Lung (tissue), 12 donors: Measurements from ENCODE around the gene KCNQ4. TPM values are rescaled to one million over a fixed set of nuclear protein-coding genes. Genes with fewer than 3 reads are reported as not detected.

Experiments used
- ATAC-seq: fragments of 200-7000 bp; cut with Tn5 transposase; one replicate; pipeline ENCODE4 v1.9.1; 2020; ENCODE audit warnings: moderate number of reproducible peaks; ENCODE audit not compliant: insufficient read depth, low FRiP score
- DNase-seq, 3 donors: peaks; one replicate each; pipeline ENCODE4 v3.0.0-alpha.2; 2013 to 2017
- H3K27ac ChIP-seq, 2 donors: one replicate each; pipeline ENCODE4 v1.5.1; 2013; ENCODE audit warnings: mild to moderate bottlenecking in 2 of 2, moderate library complexity in 2 of 2, control low read depth in 1 of 2, inconsistent platforms in 1 of 2, low read depth in 1 of 2, low read length in 1 of 2
- H3K27me3 ChIP-seq, 3 donors: one replicate each; pipeline ENCODE4 v1.5.1; 2013; ENCODE audit warnings: low read length in 2 of 3; ENCODE audit not compliant: control insufficient read depth in 3 of 3, insufficient read depth in 3 of 3
- H3K36me3 ChIP-seq, 4 donors: one replicate each; pipeline ENCODE4 v1.5.1; 2013; ENCODE audit warnings: low read length in 4 of 4, mild to moderate bottlenecking in 1 of 4, moderate library complexity in 1 of 4; ENCODE audit not compliant: control insufficient read depth in 4 of 4, insufficient read depth in 4 of 4
- H3K4me1 ChIP-seq, 5 donors: one replicate each; pipeline ENCODE4 v1.5.1; 2013; ENCODE audit warnings: low read length in 5 of 5, mild to moderate bottlenecking in 2 of 5, moderate library complexity in 1 of 5; ENCODE audit not compliant: control insufficient read depth in 5 of 5, insufficient read depth in 5 of 5
- H3K4me3 ChIP-seq: one replicate; pipeline ENCODE4 v1.5.1; 2013; ENCODE audit warnings: mild to moderate bottlenecking, control low read depth, moderate library complexity
- H3K9ac ChIP-seq, 2 donors: one replicate each; pipeline ENCODE4 v1.5.1; 2013; ENCODE audit warnings: low read length in 2 of 2, control low read depth in 1 of 2; ENCODE audit not compliant: insufficient read depth in 1 of 2
- H3K9me3 ChIP-seq, 4 donors: one replicate each; pipeline ENCODE4 v1.5.1; 2013; ENCODE audit warnings: low read length in 3 of 4, mild to moderate bottlenecking in 1 of 4, moderate library complexity in 1 of 4; ENCODE audit not compliant: control insufficient read depth in 4 of 4, insufficient read depth in 3 of 4
- WGBS, 2 donors: extraction: QIAGEN DNeasy Blood & Tissue Kit; methylation state at CpG; one replicate each; pipeline ENCODE4 v1.1.7; 2013; 5-methylcytosine and 5-hydroxymethylcytosine counted together
- polyA plus RNA-seq, 2 donors: library from polyadenylated mRNA; stranded (reverse); fragments of 200-250 nt; gene quantifications; one replicate each; pipeline ENCODE4 v1.2.1, GENCODE V29; 2013
- total RNA-seq, 2 donors: library from RNA; depleted of rRNA in 1 of 2; stranded (reverse); fragments of >200 nt in 1 of 2; gene quantifications; one replicate each; pipeline ENCODE4 v1.2.1, GENCODE V29; 2014 to 2021
- TF ChIP-seq, protein P1 (sequence below): IDR thresholded peaks from 2 replicates; pipeline ENCODE4 v1.5.1; 2012; ENCODE audit warnings: mild to moderate bottlenecking; ENCODE audit errors: control extremely low read depth, extremely low read depth
- donor health status: control.
- donor health status: control.
- donor health status: Bipolar disorder and iron deficiency.
- donor health status: healthy.
- donor health status: DM: yes; HTN: yes; CAD: no.

KCNQ4 gene
- total and polyA plus RNA-seq, 4 donors: 0.54 to 0.98 (median 0.59) TPM

DNA sequence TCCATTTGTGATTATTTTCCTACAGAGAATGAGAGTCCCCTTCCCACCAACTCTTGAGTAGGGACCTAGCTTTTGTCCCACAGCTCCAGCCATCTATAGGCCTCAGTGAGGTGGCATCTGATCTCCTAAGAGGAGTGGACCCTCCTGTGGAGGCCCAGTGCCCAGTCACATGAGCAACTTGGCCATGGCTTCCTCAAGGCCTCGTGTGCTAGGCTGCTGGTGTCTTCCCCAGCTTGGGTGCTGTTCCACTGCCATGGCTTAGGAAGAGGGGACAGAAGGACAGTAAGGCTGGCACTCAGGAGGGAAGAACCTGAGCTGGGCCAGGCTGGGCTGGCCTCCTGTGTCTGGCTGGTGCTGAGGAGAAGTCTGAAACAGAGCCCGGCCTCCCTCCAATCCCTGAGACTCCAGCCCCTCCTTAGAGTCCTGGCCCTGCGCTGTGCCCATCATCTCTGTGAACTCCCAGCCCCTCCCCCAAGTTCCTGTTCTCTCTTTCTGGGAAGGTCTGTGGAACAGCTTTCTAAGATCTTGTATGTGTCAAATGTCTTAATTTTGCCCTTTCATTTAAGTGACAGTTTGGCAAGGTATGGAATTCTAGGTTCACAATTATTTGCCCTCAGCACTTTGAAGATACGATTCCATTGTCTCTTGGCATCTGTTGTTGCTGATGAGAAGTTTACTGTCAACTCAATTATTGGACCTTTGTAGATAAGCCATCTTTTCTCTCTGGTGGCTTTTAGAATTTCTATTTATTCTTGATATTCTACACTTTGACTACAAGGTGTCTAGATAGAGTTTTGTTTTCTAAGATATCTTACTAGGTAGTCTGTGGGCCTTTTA, 7.1 kb upstream of the KCNQ4 start:
- 94 to 96% methylated on average over 4 of the region's 4 CpGs for WGBS, 2 donors
- H3K36me3 ChIP-seq: peaks cover 0 to 17% (median 6%) of the 10 kb centered on the region in 4 donors
- DNase-seq: no peak

DNA sequence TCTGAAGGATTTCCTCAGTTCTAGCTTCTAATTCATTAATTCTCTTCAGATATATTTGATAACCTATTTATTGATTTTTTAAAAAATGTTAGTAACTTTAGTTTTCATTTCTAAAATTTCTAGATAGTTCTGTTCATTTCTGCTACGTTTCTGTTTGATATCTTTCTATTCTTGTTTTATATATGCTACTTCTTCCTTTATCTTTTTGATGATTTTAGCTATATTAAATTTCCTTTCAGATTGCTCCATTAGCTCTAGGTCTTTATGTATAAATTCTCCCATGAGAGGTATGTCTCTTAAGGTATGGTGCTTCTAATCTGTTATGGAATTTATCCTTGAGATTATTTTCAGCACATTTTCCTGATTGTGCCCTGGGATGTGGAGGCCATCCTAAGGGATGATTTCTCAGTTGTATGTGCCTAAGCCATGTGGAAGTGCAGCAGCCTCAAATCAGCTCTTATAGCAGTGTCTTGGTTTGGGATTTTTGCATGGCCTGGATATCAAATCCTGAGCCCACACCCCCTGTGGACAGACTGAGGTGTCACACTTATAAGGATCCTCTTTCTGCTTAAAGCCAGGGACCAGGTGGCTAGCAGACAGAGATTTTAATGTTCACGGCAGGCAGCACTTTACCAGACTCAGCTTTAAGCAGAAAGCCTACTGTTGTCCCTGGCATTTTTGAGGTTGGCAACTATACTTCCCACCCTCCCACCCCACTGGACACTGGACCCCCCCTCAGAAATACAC, 6.2 kb upstream of the KCNQ4 start:
- H3K36me3 ChIP-seq: peaks cover 0 to 12% (median 2%) of the 10 kb centered on the region in 4 donors
- WGBS, 2 donors: 94 to 99% methylated on average over 2 of the region's 2 CpGs
- no peak overlapping the region for H3K27ac ChIP-seq
- TF ChIP-seq, protein P1, sequence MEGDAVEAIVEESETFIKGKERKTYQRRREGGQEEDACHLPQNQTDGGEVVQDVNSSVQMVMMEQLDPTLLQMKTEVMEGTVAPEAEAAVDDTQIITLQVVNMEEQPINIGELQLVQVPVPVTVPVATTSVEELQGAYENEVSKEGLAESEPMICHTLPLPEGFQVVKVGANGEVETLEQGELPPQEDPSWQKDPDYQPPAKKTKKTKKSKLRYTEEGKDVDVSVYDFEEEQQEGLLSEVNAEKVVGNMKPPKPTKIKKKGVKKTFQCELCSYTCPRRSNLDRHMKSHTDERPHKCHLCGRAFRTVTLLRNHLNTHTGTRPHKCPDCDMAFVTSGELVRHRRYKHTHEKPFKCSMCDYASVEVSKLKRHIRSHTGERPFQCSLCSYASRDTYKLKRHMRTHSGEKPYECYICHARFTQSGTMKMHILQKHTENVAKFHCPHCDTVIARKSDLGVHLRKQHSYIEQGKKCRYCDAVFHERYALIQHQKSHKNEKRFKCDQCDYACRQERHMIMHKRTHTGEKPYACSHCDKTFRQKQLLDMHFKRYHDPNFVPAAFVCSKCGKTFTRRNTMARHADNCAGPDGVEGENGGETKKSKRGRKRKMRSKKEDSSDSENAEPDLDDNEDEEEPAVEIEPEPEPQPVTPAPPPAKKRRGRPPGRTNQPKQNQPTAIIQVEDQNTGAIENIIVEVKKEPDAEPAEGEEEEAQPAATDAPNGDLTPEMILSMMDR: no peak
- H3K4me3 ChIP-seq: no peak overlapping the region
- no peak for DNase-seq
- peaks cover 0 to 5% (median 2%) of the 10 kb centered on the region in 5 donors for H3K4me1 ChIP-seq
- H3K9ac ChIP-seq: no peak overlapping the region
- peaks cover 0 to 3% (median 0%) of the 10 kb centered on the region in 4 donors for H3K9me3 ChIP-seq
- ATAC-seq: no peak
- H3K27me3 ChIP-seq: peaks cover 0 to 3% (median 0%) of the 10 kb centered on the region in 3 donors

More for the DNA sequence above, 7.1 kb upstream of the KCNQ4 start:
- H3K9ac ChIP-seq: no peak overlapping the region
- no peak overlapping the region for H3K4me3 ChIP-seq
- ATAC-seq: no peak
- peaks cover 0 to 3% (median 0%) of the 10 kb centered on the region in 4 donors for H3K9me3 ChIP-seq
- H3K27ac ChIP-seq: no peak overlapping the region
- TF ChIP-seq, protein P1: no peak
- no peaks in the 10 kb centered on the region for H3K27me3 ChIP-seq
- peaks cover 0 to 2% (median 0%) of the 10 kb centered on the region in 5 donors for H3K4me1 ChIP-seq

DNA sequence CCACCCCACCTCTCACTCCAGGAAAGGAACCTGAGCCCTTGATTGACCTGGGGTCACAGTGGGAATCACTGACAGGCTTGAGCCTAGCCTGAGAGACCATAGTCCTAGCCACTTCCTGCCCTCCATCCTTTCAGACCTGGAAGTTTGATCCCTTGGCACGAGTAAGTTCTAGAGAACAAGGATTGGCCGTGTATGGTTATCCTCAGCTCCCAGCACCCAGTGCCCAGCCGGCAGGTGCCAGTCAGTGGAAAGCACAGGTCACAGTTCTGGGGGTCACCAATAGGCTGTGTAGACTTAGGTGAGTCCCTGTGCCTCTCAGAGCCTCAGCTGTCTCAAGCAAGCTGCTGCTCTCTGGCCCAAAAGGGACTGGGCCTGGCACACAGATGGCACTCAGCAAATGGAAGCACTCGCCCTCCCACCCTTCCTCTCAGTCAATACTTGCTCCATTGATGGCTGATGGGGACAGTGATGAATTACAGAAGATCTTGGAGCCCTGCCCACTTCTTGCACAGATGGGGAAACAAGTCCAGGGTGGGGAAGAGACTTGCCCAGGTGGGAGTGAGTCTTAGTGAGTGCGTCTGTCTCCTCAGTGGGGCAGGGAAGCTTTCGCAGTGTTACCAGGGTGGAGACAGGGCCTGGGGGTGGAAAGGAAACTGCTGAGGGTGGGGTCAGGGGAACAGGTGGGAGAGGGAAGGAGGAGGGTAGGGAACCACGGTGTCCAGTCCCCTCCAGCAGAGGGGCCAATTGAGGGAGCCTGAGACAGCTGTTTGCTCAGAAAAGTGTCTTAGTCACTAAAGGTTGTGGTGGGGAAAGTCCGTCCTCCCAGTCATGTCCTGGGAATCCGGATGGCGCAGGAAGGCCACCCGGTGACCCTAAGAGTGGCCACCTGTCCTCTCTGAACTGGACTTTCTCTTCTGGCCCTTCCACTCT, 2.6 kb upstream of the KCNQ4 start:
- WGBS, 2 donors: 77 to 83% methylated on average over 11 of the region's 11 CpGs
- no peak for ATAC-seq
- H3K9ac ChIP-seq: no peak overlapping the region

More for the DNA sequence above, 2.6 kb upstream of the KCNQ4 start:
- Histone ChIP-seq H3K9me3 (peaks cover 0 to 3% (median 0%) of the 10 kb centered on the region in 4 donors), H3K36me3 (peaks cover 0 to 6% (median 0%) of the 10 kb centered on the region in 4 donors), H3K4me3 (no peak overlapping the region), H3K4me1 (peaks cover 0 to 22% (median 10%) of the 10 kb centered on the region in 5 donors), H3K27ac (no peak overlapping the region), H3K27me3 (peaks cover 0 to 7% (median 0%) of the 10 kb centered on the region in 3 donors)
- TF ChIP-seq, protein P1: no peak
- DNase-seq: no peak
